Esophagus muscularis mucosa (tissue), 4 donors: ENCODE results near the gene PIAS4.

Source experiments
- CTCF ChIP-seq, 3 experiments: fragments of 200-600 bp in 2 of 3; fragments of 450-650 bp in 1 of 3; sonication (generic) in 2 of 3; IDR thresholded peaks; one replicate each; pipeline ENCODE4 v1.5.1; 2017 to 2019; ENCODE audit warnings: antibody characterized with exemption in 3 of 3, mild to moderate bottlenecking in 2 of 3, moderate library complexity in 1 of 3
- EP300 ChIP-seq: sonication (generic); formaldehyde crosslinking; IDR thresholded peaks from one replicate; pipeline ENCODE4 v1.6.1; 2017; ENCODE audit warnings: antibody characterized with exemption
- POLR2A ChIP-seq: fragments of 450-650 bp; IDR thresholded peaks from one replicate; pipeline ENCODE4 v1.6.1; 2017; ENCODE audit warnings: antibody characterized with exemption, moderate library complexity, mild to moderate bottlenecking, low read depth
- POLR2AphosphoS5 ChIP-seq, 2 donors: sonication (generic); formaldehyde crosslinking; IDR thresholded peaks; one replicate each; pipeline ENCODE4 v1.6.1; 2017; ENCODE audit warnings: antibody characterized with exemption in 2 of 2

DNA sequence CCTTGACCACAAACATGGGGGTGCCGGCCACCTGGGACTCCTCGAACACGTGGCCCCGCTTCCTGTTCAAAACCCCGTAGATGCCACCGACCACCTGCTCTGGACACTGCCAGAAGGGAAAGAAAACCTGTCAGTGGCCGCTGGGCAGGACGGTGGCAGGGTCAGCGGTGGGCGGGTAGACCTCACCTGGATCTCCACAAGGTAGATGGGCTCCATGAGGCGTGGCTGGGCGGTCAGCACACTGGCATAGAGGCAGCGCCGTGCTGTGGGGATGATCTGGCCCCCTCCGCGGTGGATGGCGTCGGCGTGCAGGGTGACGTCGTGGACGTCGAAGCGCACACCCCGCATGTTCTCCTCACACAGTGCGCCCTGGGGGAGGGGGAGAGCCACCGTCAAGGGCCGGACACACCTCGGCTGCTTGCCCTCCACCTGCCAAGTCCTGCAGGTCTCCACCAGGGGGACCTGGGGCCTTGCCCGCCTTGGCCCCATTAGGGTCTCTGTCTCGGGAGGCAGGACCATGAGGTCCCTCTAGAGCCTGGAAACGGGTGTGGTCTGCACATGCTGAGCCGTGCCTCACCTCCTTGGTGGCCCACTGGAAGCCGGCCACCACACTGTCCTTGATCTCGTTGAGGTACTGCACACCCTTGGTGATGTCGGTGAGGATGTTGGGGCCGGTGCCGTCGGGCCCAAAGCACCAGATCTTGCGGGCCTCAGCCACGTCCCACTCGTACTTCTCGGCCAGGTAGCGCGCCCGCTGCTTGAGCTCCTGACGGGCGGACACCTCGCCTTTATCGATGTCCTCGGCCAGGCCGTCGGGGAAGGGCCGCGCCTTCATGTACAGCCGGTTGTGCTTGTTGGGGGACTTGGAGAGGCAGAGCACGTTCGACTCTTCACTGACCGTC, 30.0 kb upstream of the PIAS4 start:
- peak; percentile 6 to 23 for TF ChIP-seq POLR2AphosphoS5 (IDR thresholded peaks at IDR 0.05)
- peak in 1 of 3 experiments; percentile 3 for TF ChIP-seq CTCF (IDR thresholded peaks at IDR 0.05)
- TF ChIP-seq POLR2A = no peak
- no peak for TF ChIP-seq EP300
